Stomach (tissue), 9 donors: ENCODE measurements around the gene NRCAM. TPM values are rescaled to one million over a fixed set of nuclear protein-coding genes. Genes with fewer than 3 reads are reported as not detected.

ENCODE experiments used
- DNase-seq, 2 donors: peaks; one replicate each; pipeline versions ENCODE4 v3.0.0 to v3.0.0-alpha.2; 2013 to 2019
- H3K27ac ChIP-seq, 5 donors: fragments of 200-600 bp in 4 of 5; sonication (generic) in 4 of 5; one replicate each; pipeline ENCODE4 v1.5.1; 2013 to 2019; ENCODE audit warnings: mild to moderate bottlenecking in 1 of 5, moderate library complexity in 1 of 5
- H3K27me3 ChIP-seq, 3 donors: fragments of 200-600 bp; sonication (generic); one replicate each; pipeline ENCODE4 v1.5.1; 2017 to 2019; ENCODE audit warnings: mixed run types in 1 of 3
- H3K36me3 ChIP-seq, 4 donors: fragments of 200-600 bp; sonication (generic); 1 replicate in 3 of 4; 2 replicates in 1 of 4; pipeline ENCODE4 v1.5.1; 2016 to 2019
- H3K4me1 ChIP-seq, 4 donors: fragments of 200-600 bp; sonication (generic); one replicate each; pipeline ENCODE4 v1.5.1; 2016 to 2019
- H3K4me3 ChIP-seq, 4 donors: fragments of 200-600 bp; sonication (generic) in 3 of 4; one replicate each; pipeline ENCODE4 v1.5.1; 2016 to 2019; ENCODE audit warnings: mild to moderate bottlenecking in 1 of 4
- H3K9me3 ChIP-seq, 4 donors: fragments of 200-600 bp; sonication (generic); one replicate each; pipeline ENCODE4 v1.5.1; 2016 to 2019
- EP300 ChIP-seq: sonication (generic); formaldehyde crosslinking; IDR thresholded peaks from one replicate; pipeline ENCODE4 v1.6.1; 2017; ENCODE audit warnings: antibody characterized with exemption
- POLR2A ChIP-seq, 4 donors: fragments of 450-650 bp; IDR thresholded peaks; one replicate each; pipeline ENCODE4 v1.6.1; 2016; ENCODE audit warnings: antibody characterized with exemption in 4 of 4, control low read depth in 2 of 4, mild to moderate bottlenecking in 1 of 4, moderate library complexity in 1 of 4
- POLR2AphosphoS5 ChIP-seq, 3 donors: sonication (generic); formaldehyde crosslinking; IDR thresholded peaks; one replicate each; pipeline ENCODE4 v1.6.1; 2016; ENCODE audit warnings: antibody characterized with exemption in 3 of 3
- WGBS, 5 donors: extraction: QIAGEN DNeasy Blood & Tissue Kit in 3 of 5; methylation state at CpG; one replicate each; pipeline versions ENCODE4 v1.1.5 to v1.1.7; 2013 to 2018; 5-methylcytosine and 5-hydroxymethylcytosine counted together
- intact Hi-C: fragments of 100-400 bp; cut with DNase I; formaldehyde crosslinking; loops from one replicate; pipeline ENCODE4 v1.15.1; 2023; ENCODE audit warnings: low total_unique reads
- polyA plus RNA-seq, 3 donors: library from polyadenylated mRNA; stranded (reverse); fragments of 200-250 nt; gene quantifications; one replicate each; pipeline ENCODE4 v1.2.3, GENCODE V29; 2013
- total RNA-seq, 5 donors: library from RNA; depleted of rRNA; stranded (reverse); fragments of >200 nt; gene quantifications; one replicate each; pipeline versions ENCODE4 v1.1.0 to v1.2.3, GENCODE V29; 2014 to 2016
- TF ChIP-seq, protein P1 (sequence below), 7 experiments: fragments of 450-650 bp in 4 of 7; fragments of 200-600 bp in 3 of 7; sonication (generic) in 3 of 7; IDR thresholded peaks; one replicate each; pipeline ENCODE4 v1.5.1; 2016 to 2019; ENCODE audit warnings: antibody characterized with exemption in 7 of 7, control low read depth in 2 of 7, mild to moderate bottlenecking in 1 of 7
- donor health status: healthy with polysubstance abuse.
- donor health status: Bipolar disorder and iron deficiency.
- donor health status: healthy.

Gene NRCAM
- total and polyA plus RNA-seq, 8 donors = 1.2 to 9.4 (median 2.3) TPM

DNA sequence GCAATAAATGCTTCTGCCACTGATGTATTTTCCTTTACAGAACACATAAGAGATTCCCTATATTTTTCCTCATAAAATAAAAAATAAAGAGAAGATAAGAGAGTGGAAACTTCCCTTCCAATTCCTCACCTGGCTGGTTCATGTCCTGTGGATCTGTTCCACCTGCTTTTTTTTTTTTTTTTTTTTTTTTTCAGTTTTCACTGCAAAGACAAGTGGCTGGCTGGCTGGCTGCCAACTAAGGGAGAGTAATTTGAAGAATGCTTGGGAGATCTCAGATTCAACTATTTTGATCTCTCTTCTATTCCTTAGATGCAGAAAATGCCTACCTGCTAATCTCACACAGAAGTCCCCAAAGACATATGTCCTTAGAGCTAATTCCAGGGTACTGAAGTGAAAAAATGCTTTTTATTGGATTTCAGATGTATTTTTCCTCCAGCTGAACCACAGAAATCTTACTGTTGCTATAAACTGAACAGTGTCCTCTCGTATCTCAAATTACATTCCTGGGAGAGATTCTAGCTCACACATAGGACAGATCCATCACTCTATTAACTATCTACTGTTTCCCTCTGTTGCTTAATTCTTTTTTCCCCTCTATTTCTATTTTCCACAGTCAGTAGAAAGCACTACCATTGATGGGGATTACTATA, 120.8 kb downstream of the NRCAM start:
- Histone ChIP-seq H3K27me3 (no peaks in the 10 kb centered on the region), H3K27ac (no peak overlapping the region), H3K9me3 (no peaks in the 10 kb centered on the region), H3K4me1 (peaks cover 0 to 11% (median 7%) of the 10 kb centered on the region in 4 donors), H3K36me3 (no peaks in the 10 kb centered on the region), H3K4me3 (no peak overlapping the region)
- peak in 1 of 2 donors; percentile 43 for DNase-seq
- intact Hi-C loops = no loop called here
- TF ChIP-seq, protein P1, sequence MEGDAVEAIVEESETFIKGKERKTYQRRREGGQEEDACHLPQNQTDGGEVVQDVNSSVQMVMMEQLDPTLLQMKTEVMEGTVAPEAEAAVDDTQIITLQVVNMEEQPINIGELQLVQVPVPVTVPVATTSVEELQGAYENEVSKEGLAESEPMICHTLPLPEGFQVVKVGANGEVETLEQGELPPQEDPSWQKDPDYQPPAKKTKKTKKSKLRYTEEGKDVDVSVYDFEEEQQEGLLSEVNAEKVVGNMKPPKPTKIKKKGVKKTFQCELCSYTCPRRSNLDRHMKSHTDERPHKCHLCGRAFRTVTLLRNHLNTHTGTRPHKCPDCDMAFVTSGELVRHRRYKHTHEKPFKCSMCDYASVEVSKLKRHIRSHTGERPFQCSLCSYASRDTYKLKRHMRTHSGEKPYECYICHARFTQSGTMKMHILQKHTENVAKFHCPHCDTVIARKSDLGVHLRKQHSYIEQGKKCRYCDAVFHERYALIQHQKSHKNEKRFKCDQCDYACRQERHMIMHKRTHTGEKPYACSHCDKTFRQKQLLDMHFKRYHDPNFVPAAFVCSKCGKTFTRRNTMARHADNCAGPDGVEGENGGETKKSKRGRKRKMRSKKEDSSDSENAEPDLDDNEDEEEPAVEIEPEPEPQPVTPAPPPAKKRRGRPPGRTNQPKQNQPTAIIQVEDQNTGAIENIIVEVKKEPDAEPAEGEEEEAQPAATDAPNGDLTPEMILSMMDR (IDR thresholded peaks at IDR 0.05) = no peak
- no peak for TF ChIP-seq POLR2A (IDR thresholded peaks at IDR 0.05)
- no peak for TF ChIP-seq POLR2AphosphoS5 (IDR thresholded peaks at IDR 0.05)
- no peak for TF ChIP-seq EP300
- WGBS, 5 donors = 36 to 62% (median 45%) methylated on average over 1 of the region's 1 CpG

- H3K36me3 ChIP-seq = no peaks in the 10 kb centered on the region
- H3K9me3 ChIP-seq = no peaks in the 10 kb centered on the region
- peaks cover 0 to 5% (median 2%) of the 10 kb centered on the region in 4 donors for H3K4me1 ChIP-seq
- 71 to 91% (median 74%) methylated on average over 3 of the region's 3 CpGs for WGBS, 5 donors
- intact Hi-C loops = no loop called here
- H3K27ac ChIP-seq = no peak overlapping the region
- TF ChIP-seq, protein P1 (IDR thresholded peaks at IDR 0.05) = no peak
- TF ChIP-seq POLR2A (IDR thresholded peaks at IDR 0.05) (no peak), EP300 (no peak), POLR2AphosphoS5 (IDR thresholded peaks at IDR 0.05) (no peak)
- DNase-seq = no peak
- H3K27me3 ChIP-seq = no peaks in the 10 kb centered on the region
- no peak overlapping the region for H3K4me3 ChIP-seq
Observed at GRCh38 chr7:108332937-108333336, 123.3 kb downstream of the NRCAM start.

GRCh38 chr7:108331971-108332370, 124.3 kb downstream of the NRCAM start:
- H3K4me3 ChIP-seq = no peak overlapping the region
- H3K36me3 ChIP-seq = no peaks in the 10 kb centered on the region
- TF ChIP-seq EP300 (no peak), POLR2A (IDR thresholded peaks at IDR 0.05) (no peak)
- TF ChIP-seq, protein P1 (IDR thresholded peaks at IDR 0.05) = no peak
- H3K27ac ChIP-seq = no peak overlapping the region
- H3K4me1 ChIP-seq = peaks cover 0 to 7% (median 2%) of the 10 kb centered on the region in 4 donors
- 54 to 80% (median 71%) methylated on average over 1 of the region's 1 CpG for WGBS, 5 donors
- no peak for DNase-seq
- no peaks in the 10 kb centered on the region for H3K27me3 ChIP-seq
- intact Hi-C loops = no loop called here
- no peaks in the 10 kb centered on the region for H3K9me3 ChIP-seq

DNA sequence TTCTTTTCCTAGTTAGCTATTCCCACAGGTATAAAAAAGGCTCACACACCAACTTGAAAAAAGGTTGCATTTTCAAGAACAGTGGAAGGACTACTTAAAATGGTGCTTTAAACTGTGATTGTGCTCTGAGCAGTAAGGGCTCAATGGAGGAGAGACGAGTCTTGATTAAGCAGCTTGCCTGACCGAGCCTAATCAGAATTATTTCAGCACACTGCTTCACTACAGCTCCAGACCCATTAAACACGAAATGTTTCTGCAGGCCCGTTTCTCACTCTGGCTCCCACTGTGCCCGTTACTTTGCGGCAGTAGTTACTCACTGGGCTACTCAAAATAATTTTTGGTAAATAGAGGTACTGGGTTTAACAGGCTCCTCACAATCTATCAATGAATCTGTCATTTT, 126.0 kb downstream of the NRCAM start:
- Histone ChIP-seq H3K4me1 (peaks cover 0 to 10% (median 2%) of the 10 kb centered on the region in 4 donors), H3K27me3 (no peaks in the 10 kb centered on the region), H3K9me3 (no peaks in the 10 kb centered on the region), H3K36me3 (no peaks in the 10 kb centered on the region), H3K27ac (no peak overlapping the region), H3K4me3 (no peak overlapping the region)
- TF ChIP-seq POLR2AphosphoS5 (IDR thresholded peaks at IDR 0.05) (no peak), POLR2A (IDR thresholded peaks at IDR 0.05) (no peak), EP300 (no peak)
- TF ChIP-seq, protein P1 (IDR thresholded peaks at IDR 0.05) = no peak
- no peak for DNase-seq
- intact Hi-C loops = no loop called here
- WGBS, 5 donors = 80 to 90% (median 84%) methylated on average over 6 of the region's 6 CpGs
